Right atrium auricular region (tissue), 2 donors: ENCODE data around the gene MRAP2. TPM values are rescaled to one million over a fixed set of nuclear protein-coding genes. Genes with fewer than 3 reads are reported as not detected.
A peak's percentile ranks its signal among the peaks of the same experiment; 100 is the strongest.

Experiments used
- DNase-seq: peaks from one replicate; pipeline ENCODE4 v3.0.0-alpha.2; 2019; ENCODE audit warnings: low spot score
- H3K27ac ChIP-seq, 2 donors: fragments of 200-600 bp; sonication (generic); 1 replicate in 1 of 2; 2 replicates in 1 of 2; pipeline ENCODE4 v1.5.1; 2016 to 2019
- H3K27me3 ChIP-seq, 2 donors: fragments of 200-600 bp; sonication (generic); one replicate each; pipeline versions ENCODE4 v1.5.1 to v1.6.0; 2017 to 2019
- H3K36me3 ChIP-seq: fragments of 200-600 bp; sonication (generic); one replicate; pipeline ENCODE4 v1.5.1; 2016
- H3K4me1 ChIP-seq, 2 donors: fragments of 200-600 bp; sonication (generic); one replicate each; pipeline versions ENCODE4 v1.5.1 to v1.6.0; 2017 to 2019
- H3K4me3 ChIP-seq, 2 donors: fragments of 200-600 bp; sonication (generic); 1 replicate in 1 of 2; 2 replicates in 1 of 2; pipeline ENCODE4 v1.5.1; 2017 to 2019; ENCODE audit warnings: mild to moderate bottlenecking in 1 of 2, moderate library complexity in 1 of 2
- H3K9me3 ChIP-seq, 2 donors: fragments of 200-600 bp; sonication (generic); one replicate each; pipeline ENCODE4 v1.5.1; 2019
- CTCF ChIP-seq, 2 donors: fragments of 200-600 bp; sonication (generic); IDR thresholded peaks; one replicate each; pipeline ENCODE4 v1.5.1; 2019; ENCODE audit warnings: antibody characterized with exemption in 2 of 2
- total RNA-seq, 2 donors: library from RNA; depleted of rRNA; stranded (reverse); fragments of >200 nt; gene quantifications; one replicate each; pipeline ENCODE4 v1.1.0, GENCODE V29; 2016

MRAP2 gene
- under 1 TPM in 1 of 2 donors, not detected in 1; 0.20 TPM for total RNA-seq

- H3K4me3 ChIP-seq: peak within 1 kb of the TSS; percentile 45 to 52
- DNase-seq: no peak
- H3K36me3 ChIP-seq: no peaks in the 10 kb centered on the region
- no peak for TF ChIP-seq CTCF (IDR thresholded peaks at IDR 0.05)
- no peaks in the 10 kb centered on the region for H3K27me3 ChIP-seq
- H3K4me1 ChIP-seq: peaks cover 0 to 12% of the 10 kb centered on the region in 2 donors
- H3K27ac ChIP-seq: no peak within 1 kb of the TSS
- no peaks in the 10 kb centered on the region for H3K9me3 ChIP-seq
Measured at GRCh38 chr6:84033523-84034451, at the start of gene MRAP2. Gene MRAP2 (plus strand): TSS chr6:84033772. CDS start chr6:84055319, 21,547 bp downstream.

- TF ChIP-seq CTCF (IDR thresholded peaks at IDR 0.05): no peak
- Histone ChIP-seq H3K4me3 (no peak overlapping the region), H3K4me1 (no peaks in the 10 kb centered on the region), H3K27ac (no peak overlapping the region), H3K27me3 (no peaks in the 10 kb centered on the region), H3K9me3 (peaks cover 0 to 5% of the 10 kb centered on the region in 2 donors), H3K36me3 (no peaks in the 10 kb centered on the region)
- no peak for DNase-seq
Measured at GRCh38 chr6:83984411-83984810, 49.2 kb upstream of the MRAP2 start.

- no peak for TF ChIP-seq CTCF (IDR thresholded peaks at IDR 0.05)
- Histone ChIP-seq H3K27me3 (no peaks in the 10 kb centered on the region), H3K4me3 (no peak overlapping the region), H3K27ac (no peak overlapping the region), H3K36me3 (no peaks in the 10 kb centered on the region), H3K9me3 (peaks cover 0 to 5% of the 10 kb centered on the region in 2 donors), H3K4me1 (no peaks in the 10 kb centered on the region)
- no peak for DNase-seq
Measured at GRCh38 chr6:83985308-83985713, 48.3 kb upstream of the MRAP2 start.

GRCh38 chr6:83985715-83986114 is 47.9 kb upstream of the MRAP2 start:
- Histone ChIP-seq H3K4me3 (no peak overlapping the region), H3K27me3 (no peaks in the 10 kb centered on the region), H3K4me1 (no peaks in the 10 kb centered on the region), H3K36me3 (no peaks in the 10 kb centered on the region), H3K9me3 (peaks cover 0 to 3% of the 10 kb centered on the region in 2 donors), H3K27ac (no peak overlapping the region)
- no peak for TF ChIP-seq CTCF (IDR thresholded peaks at IDR 0.05)
- no peak for DNase-seq

- H3K4me3 ChIP-seq: no peak overlapping the region
- H3K27me3 ChIP-seq: no peaks in the 10 kb centered on the region
- H3K4me1 ChIP-seq: no peaks in the 10 kb centered on the region
- no peaks in the 10 kb centered on the region for H3K36me3 ChIP-seq
- no peak overlapping the region for H3K27ac ChIP-seq
- no peak for DNase-seq
- no peak for TF ChIP-seq CTCF (IDR thresholded peaks at IDR 0.05)
- H3K9me3 ChIP-seq: peaks cover 0 to 4% of the 10 kb centered on the region in 2 donors
Measured at GRCh38 chr6:83998021-83998584, 35.5 kb upstream of the MRAP2 start.
